K562 (cell line): ENCODE measurements around the gene FCHSD1. TPM values are rescaled to one million over a fixed set of nuclear protein-coding genes. Genes with fewer than 3 reads are reported as not detected.
A peak's percentile ranks its signal among the peaks of the same experiment; 100 is the strongest.

Experiments
- BHLHE40 ChIP-seq: IDR thresholded peaks from 2 replicates; pipeline ENCODE4 v1.6.1; 2011; ENCODE audit warnings: low read length, improper control_type of control experiment
- ESRRB ChIP-seq: fragments of 250-450 bp; sonication (Bioruptor Pico); IDR thresholded peaks from 2 replicates; pipeline ENCODE4 v1.5.0; 2020; ENCODE audit warnings: mild to moderate bottlenecking, moderate library complexity, borderline replicate concordance
- FIP1L1 ChIP-seq: fragments of 200-400 bp; formaldehyde crosslinking; IDR thresholded peaks from 2 replicates; pipeline ENCODE4 v1.6.1; 2018; ENCODE audit warnings: mild to moderate bottlenecking, low read depth, low read length; ENCODE audit not compliant: poor library complexity, severe bottlenecking
- FUS ChIP-seq: fragments of 200-400 bp; formaldehyde crosslinking; optimal IDR thresholded peaks from 2 replicates; pipeline ENCODE3; 2017; ENCODE audit warnings: low read depth, low read length
- HNRNPLL ChIP-seq: fragments of 200-400 bp; formaldehyde crosslinking; IDR thresholded peaks from 2 replicates; pipeline ENCODE4 v1.6.1; 2017; ENCODE audit warnings: low read length, low read depth, mild to moderate bottlenecking; ENCODE audit not compliant: poor library complexity, severe bottlenecking
- MCM7 ChIP-seq, 2 experiments: fragments of 450-650 bp; IDR thresholded peaks; 2 replicates each; pipeline ENCODE4 v1.6.1; 2016 to 2018
- MNT ChIP-seq, 2 experiments: fragments of 450-650 bp; conservative IDR thresholded peaks; 2 replicates each; pipeline ENCODE4 v1.6.1; 2017; ENCODE audit warnings: mild to moderate bottlenecking in 2 of 2, moderate library complexity in 2 of 2
- NCOA1 ChIP-seq: fragments of 450-650 bp; IDR thresholded peaks from 2 replicates; pipeline ENCODE4 v1.6.1; 2016; ENCODE audit warnings: low read depth
- NCOA6 ChIP-seq: fragments of 450-650 bp; IDR thresholded peaks from 2 replicates; pipeline ENCODE4 v1.6.1; 2017; ENCODE audit warnings: mild to moderate bottlenecking
- NFATC3 ChIP-seq: fragments of 450-650 bp; IDR thresholded peaks from 2 replicates; pipeline ENCODE4 v1.6.1; 2017; ENCODE audit warnings: mild to moderate bottlenecking
- NFIC ChIP-seq: fragments of 450-650 bp; IDR thresholded peaks from 2 replicates; pipeline ENCODE4 v1.6.1; 2017; ENCODE audit warnings: mild to moderate bottlenecking, inconsistent platforms
- OTX1 ChIP-seq: fragments of 450-650 bp; formaldehyde crosslinking; IDR thresholded peaks from 2 replicates; pipeline ENCODE4 v1.4.0; 2022; ENCODE audit warnings: mild to moderate bottlenecking
- RBM39 ChIP-seq: fragments of 200-400 bp; formaldehyde crosslinking; optimal IDR thresholded peaks from 2 replicates; pipeline ENCODE3; 2018; ENCODE audit warnings: low read depth, low read length
- RHOXF2B ChIP-seq: fragments of 250-450 bp; sonication (Bioruptor Pico); conservative IDR thresholded peaks from 2 replicates; pipeline ENCODE4 v1.5.1; 2021
- RNF2 ChIP-seq: sonication (generic); IDR thresholded peaks from 2 replicates; pipeline ENCODE4 v1.6.1; 2016
- SMARCA5 ChIP-seq: fragments of 450-650 bp; IDR thresholded peaks from 2 replicates; pipeline ENCODE4 v1.6.1; 2016
- SNRNP70 ChIP-seq: fragments of 200-400 bp; formaldehyde crosslinking; optimal IDR thresholded peaks from 2 replicates; pipeline ENCODE3; 2017; ENCODE audit warnings: low read depth, low read length
- SRSF9 ChIP-seq: fragments of 200-400 bp; formaldehyde crosslinking; IDR thresholded peaks from 2 replicates; pipeline ENCODE4 v1.6.1; 2017; ENCODE audit warnings: low read depth, low read length, borderline replicate concordance
- TBL1XR1 ChIP-seq, 2 experiments: IDR thresholded peaks; 2 replicates each; pipeline ENCODE4 v1.6.1; 2012; ENCODE audit warnings: improper control_type of control experiment in 2 of 2, low read length in 2 of 2, mild to moderate bottlenecking in 1 of 2
- TCFL5 ChIP-seq: fragments of 250-450 bp; sonication (Bioruptor Pico); conservative IDR thresholded peaks from 2 replicates; pipeline ENCODE4 v1.6.1; 2021; ENCODE audit warnings: mild to moderate bottlenecking, moderate library complexity, matching md5 sums
- TGIF2 ChIP-seq: sonication (generic); formaldehyde crosslinking; IDR thresholded peaks from 2 replicates; pipeline ENCODE4 v1.8.1; 2022; ENCODE audit warnings: mild to moderate bottlenecking, missing genetic modification reagents, moderate library complexity
- ZBTB49 ChIP-seq: sonication (generic); formaldehyde crosslinking; IDR thresholded peaks from 2 replicates; pipeline ENCODE4 v1.8.0; 2022; ENCODE audit warnings: missing genetic modification reagents, mild to moderate bottlenecking, borderline replicate concordance
- ZNF143 ChIP-seq: sonication (generic); formaldehyde crosslinking; IDR thresholded peaks from 2 replicates; pipeline ENCODE4 v1.9.0; 2022; ENCODE audit warnings: mild to moderate bottlenecking, missing genetic modification reagents
- ZNF146 ChIP-seq: IDR thresholded peaks from one replicate; pipeline ENCODE4 v1.6.1; 2018; ENCODE audit warnings: missing compliant biosample characterization; ENCODE audit not compliant: unreplicated experiment
- ZNF165 ChIP-seq: fragments of 250-450 bp; sonication (Bioruptor Pico); IDR thresholded peaks from 2 replicates; pipeline ENCODE4 v1.4.0; 2020; ENCODE audit warnings: borderline replicate concordance
- ZNF253 ChIP-seq: fragments of 250-450 bp; sonication (Bioruptor Pico); conservative IDR thresholded peaks from 2 replicates; pipeline ENCODE4 v1.6.1; 2021; ENCODE audit warnings: mild to moderate bottlenecking
- ZNF274 ChIP-seq: IDR thresholded peaks from 2 replicates; pipeline ENCODE4 v1.6.1; 2011; ENCODE audit warnings: low read depth, mild to moderate bottlenecking, low read length, moderate library complexity, borderline replicate concordance
- ZZZ3 ChIP-seq: fragments of 450-650 bp; IDR thresholded peaks from 2 replicates; pipeline ENCODE4 v1.6.1; 2016; ENCODE audit warnings: antibody characterized with exemption, mild to moderate bottlenecking, moderate library complexity
- polyA plus RNA-seq, 8 experiments: library from polyadenylated mRNA; depleted of rRNA in 4 of 8; stranded (reverse) in 5 of 8; unstranded in 3 of 8; fragments of >200 nt; fragmentation: Nextera tagmentation in 2 of 8; fragmentation: Illumina TruSeq in 1 of 8; extraction: Ambion mirVana in 2 of 8; extraction: Trizol in 1 of 8; gene quantifications; 2 replicates each; pipeline versions ENCODE4 v1.2.1 to v1.2.3, GENCODE V29; 2011 to 2014; ENCODE audit warnings: inconsistent platforms in 1 of 8, missing spikeins in 1 of 8
- total RNA-seq, 7 experiments: library from RNA; depleted of rRNA in 6 of 7; stranded (reverse); fragments of >200 nt in 6 of 7; fragmentation: Illumina TruSeq in 2 of 7; extraction: Trizol in 2 of 7; gene quantifications; 2 replicates each; pipeline versions ENCODE4 v1.2.1 to v1.2.3, GENCODE V29; 2011 to 2021; ENCODE audit warnings: low replicate concordance in 1 of 7

The FCHSD1 gene
- total and polyA plus RNA-seq, 9 of the 15 experiments (the other 6 are each of a cell fraction or from before 2014, with no cell fraction given), result 0.35 to 37.5 (median 13.6) TPM

- no peak for TF ChIP-seq SNRNP70
- TF ChIP-seq SMARCA5, result no peak
- peak; percentile 59 for TF ChIP-seq BHLHE40
- no peak for TF ChIP-seq SRSF9
- no peak for TF ChIP-seq ZNF143 (CRISPR knock-in tag)
- peak; percentile 88; the same call in 1 of the 2 replicates for TF ChIP-seq RNF2
- no peak for TF ChIP-seq RBM39
- TF ChIP-seq ZZZ3, result no peak
- TF ChIP-seq NFIC, result peak; percentile 90
- no peak for TF ChIP-seq NCOA6
- no peak for TF ChIP-seq FUS
- TF ChIP-seq NFATC3, result no peak
- no peak for TF ChIP-seq MCM7 (IDR thresholded peaks at IDR 0.05)
- TF ChIP-seq FIP1L1, result no peak
- no peak for TF ChIP-seq RHOXF2B (CRISPR knock-in tag)
- no peak for TF ChIP-seq ZBTB49 (CRISPR knock-in tag)
- TF ChIP-seq NCOA1, result no peak
- TF ChIP-seq OTX1 (CRISPR knock-in tag), result peak; percentile 86
- TF ChIP-seq ZNF253, result no peak
- TF ChIP-seq HNRNPLL, result no peak
- no peak for TF ChIP-seq ZNF165 (CRISPR knock-in tag)
- no peak for TF ChIP-seq ZNF274
- TF ChIP-seq ESRRB (CRISPR knock-in tag), result no peak
- TF ChIP-seq MNT (conservative IDR thresholded peaks at IDR 0.05), result peak in 1 of 2 experiments; percentile 29; a peak in 1 of 4 replicates
- TF ChIP-seq TBL1XR1 (IDR thresholded peaks at IDR 0.05; ENCODE audit: low read length in 2 of 2), result peak in 1 of 2 experiments; percentile 48; a peak in 1 of 4 replicates
- TF ChIP-seq TCFL5 (CRISPR knock-in tag), result no peak
- no peak for TF ChIP-seq ZNF146
- TF ChIP-seq TGIF2 (CRISPR knock-in tag), result no peak
Observed at GRCh38 chr5:141681695-141682641, 30.8 kb upstream of the FCHSD1 start, which contains the start of gene ARAP3 (continued).
